HG03097 (cell line): ENCODE results near the gene MRPL19.
"Not testable (repeated sequence)": the region's sequence is repeated elsewhere in the genome, so short reads cannot be mapped to it uniquely, and the experiment has no call there.

ENCODE experiments used
- ATAC-seq: cut with Tn5 transposase; IDR thresholded peaks from one replicate; pipeline ENCODE4 v1.9.1; 2021; ENCODE audit not compliant: unreplicated experiment, low FRiP score

MRPL19 gene

DNA sequence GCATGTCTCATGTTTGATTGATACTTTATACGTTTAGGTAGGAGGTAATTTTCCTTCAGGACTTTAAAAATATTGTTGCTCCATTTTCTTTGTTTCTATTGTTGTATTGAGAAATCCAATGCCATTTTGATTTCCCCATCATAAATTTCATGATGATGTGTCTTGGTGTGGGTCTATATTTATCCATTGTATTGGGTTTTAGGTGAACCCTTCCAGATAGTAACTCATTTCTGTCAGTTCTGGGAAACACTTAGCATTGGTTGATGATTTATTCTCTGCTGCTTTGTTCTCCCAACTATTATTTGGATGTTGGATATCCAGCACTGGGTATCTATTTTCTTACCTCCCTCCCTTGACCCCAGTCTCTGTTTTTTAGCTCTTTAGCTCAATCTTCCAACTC is 10.0 kb downstream of the MRPL19 start:
- no peak for ATAC-seq

DNA sequence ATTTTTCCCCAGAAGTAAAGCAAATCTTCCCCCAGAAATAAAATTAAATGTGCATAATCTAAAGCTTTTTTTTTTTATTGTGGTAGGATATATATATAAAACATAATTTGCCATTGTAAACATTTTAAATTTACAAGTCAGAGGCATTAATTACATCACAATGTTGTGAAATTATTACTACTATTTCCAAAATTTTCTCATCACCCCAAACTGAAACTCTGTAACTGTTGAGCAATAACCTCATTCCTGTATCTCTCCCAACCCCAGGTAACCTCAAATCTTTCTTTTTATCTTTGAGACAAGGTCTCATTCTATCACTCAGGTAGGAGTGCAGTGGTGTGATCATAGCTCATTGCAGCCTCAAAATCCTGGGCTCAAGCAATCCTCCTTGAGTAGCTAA is 11.2 kb downstream of the MRPL19 start:
- no peak for ATAC-seq

DNA sequence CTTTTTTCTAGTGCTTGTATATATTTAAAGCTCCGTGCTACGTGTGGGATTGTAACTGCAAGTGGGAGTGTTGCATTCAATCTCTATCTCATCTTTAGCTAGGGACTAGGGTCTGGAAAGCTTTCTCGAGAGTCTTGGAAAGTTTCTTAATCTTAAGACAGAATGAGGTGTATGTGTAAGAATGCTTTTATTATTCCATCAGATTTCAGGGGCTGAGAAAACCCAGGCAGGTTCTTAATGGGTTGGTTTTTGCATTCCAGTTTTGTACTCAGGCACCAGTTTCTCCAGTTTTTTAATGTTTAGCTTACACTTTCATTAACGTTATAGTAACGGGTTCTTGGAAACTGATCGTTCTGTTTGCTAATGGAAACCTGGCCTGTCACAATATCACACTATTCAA is 20.3 kb downstream of the MRPL19 start:
- ATAC-seq: no peak

GRCh38 chr2:75667884-75668283 is 21.3 kb downstream of the MRPL19 start:
- no peak for ATAC-seq

DNA sequence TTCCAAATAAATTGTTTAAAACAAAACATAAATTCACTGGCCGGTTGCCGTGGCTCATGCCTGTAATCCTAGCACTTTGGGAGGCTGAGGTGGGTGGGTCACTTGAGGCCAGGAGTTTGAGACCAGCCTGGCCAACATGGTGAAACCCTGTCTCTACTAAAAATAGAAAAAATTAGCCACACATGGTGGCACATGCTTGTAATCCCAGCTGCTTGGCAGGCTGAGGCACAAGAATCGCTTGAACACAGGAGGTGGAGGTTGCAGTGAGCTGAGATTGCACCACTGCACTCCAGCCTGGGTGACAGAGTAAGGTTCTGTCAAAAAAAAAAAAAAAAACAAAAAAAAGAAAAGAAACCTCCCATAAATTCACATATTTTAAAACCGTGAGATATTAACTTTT is 28.8 kb downstream of the MRPL19 start:
- not testable (repeated sequence) for ATAC-seq

DNA sequence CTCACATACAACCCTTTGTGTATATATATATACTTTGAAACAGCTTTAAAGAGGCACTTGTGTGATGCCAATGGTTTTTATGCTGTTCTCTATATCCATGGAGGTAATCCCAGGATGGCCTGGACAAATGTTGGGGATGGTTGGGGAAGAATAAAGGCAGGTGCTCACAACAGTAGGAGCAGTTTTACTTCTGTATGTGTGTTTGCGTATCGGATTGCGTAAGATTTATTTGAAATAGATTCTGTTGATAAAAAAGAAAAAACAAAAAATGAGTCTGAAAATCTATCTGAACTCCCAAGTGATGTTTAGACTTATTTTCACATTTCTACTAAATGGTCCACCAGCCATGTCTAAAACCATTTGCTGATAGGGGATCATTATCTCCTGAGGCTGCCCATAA is 29.3 kb downstream of the MRPL19 start:
- ATAC-seq: no peak

DNA sequence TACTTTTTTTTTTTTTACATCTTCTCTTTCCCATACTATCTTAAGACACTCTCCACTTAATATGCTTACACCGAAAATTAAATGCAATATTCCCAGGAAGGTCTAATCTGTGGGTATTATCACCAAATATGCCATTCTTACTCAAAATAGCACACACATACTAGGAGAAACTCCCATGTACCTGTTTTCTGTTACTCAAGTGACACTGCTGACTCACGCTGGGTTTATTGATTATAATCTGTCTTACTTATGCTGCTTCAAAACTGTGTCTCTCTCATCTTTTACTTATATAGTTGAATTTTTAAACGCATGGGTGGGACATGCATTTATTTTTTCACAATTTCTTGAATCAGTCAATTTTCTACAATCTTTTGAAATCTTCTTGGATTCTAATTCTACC is 29.9 kb downstream of the MRPL19 start:
- ATAC-seq: no peak

DNA sequence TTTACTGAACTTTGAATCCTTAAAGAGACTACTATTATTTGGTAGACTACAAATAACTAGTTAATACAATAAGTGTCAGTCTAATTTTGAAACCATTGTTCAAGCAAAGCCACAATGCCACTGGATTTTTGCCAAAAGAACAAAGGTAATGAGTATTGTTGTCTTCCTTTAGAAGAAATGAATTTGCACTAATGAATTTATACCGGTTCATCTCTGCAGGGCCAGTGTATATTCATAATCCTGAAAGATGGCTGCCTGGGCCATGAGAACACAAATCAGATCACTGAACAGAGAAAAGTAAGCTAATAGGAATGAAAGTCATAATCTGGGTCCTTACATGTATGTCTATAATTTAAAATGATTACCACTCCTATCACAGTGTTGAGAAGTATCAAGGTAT is 33.0 kb downstream of the MRPL19 start:
- no peak for ATAC-seq

- no peak for ATAC-seq
These were observed 33.8 kb downstream of the MRPL19 start for GRCh38 chr2:75680402-75680801.

GRCh38 chr2:75683430-75683829 is 36.8 kb downstream of the MRPL19 start:
- ATAC-seq: not testable (repeated sequence)

- no peak for ATAC-seq
These were observed 41.6 kb downstream of the MRPL19 start for GRCh38 chr2:75688196-75688595.

DNA sequence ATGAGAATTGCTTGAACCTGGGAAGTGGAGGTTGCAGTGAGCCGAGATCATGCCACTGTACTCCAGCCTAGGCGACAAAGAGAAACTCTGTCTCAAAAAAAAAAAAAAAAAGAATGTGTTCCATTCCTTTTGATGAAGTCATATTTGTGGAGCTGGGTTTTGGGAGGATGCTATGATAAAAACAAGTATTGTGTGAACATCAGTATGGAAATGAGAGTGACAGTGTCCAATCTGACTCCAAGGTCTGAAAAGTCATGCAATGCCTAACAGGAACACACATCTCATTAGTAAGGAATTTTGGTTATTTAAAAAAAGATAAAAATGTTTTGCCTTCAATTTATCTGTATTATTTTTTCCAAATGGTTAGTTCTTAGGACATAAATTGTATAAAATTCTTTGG is 52.3 kb downstream of the MRPL19 start:
- no peak for ATAC-seq

- no peak for ATAC-seq
These were observed 56.0 kb downstream of the MRPL19 start for GRCh38 chr2:75702593-75702992.

DNA sequence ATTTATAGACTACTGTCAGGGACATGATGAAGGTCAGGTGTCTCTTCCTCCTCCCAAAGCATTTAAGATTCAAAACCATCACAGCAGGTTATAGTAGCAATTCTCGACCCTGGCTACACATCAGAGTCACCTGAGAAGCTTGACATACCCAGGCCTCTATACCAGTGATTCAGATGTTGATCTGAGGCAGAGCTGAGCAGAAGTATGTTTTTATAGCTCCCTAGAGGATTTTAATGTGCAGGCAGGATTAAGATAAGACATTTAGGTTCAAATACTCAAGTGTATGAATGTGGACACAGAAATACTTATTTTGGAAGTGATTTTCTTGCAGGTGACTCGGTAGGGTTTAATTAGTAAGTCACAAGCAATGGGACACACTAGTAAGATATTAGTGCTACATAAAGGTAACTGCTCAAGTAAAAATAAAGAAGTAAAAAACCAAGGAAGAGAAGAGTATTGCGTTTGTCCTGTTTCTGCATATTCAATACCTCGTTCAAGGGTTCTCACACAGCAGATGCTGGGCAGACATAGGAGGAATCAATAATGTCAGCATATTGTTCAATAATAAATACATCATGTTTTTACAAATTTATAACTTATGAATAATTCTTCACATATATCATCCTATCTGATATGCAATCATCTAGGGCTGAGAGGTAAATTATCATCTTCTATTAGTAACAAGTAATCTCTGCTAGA is 57.2 kb downstream of the MRPL19 start:
- no peak for ATAC-seq

GRCh38 chr2:75705921-75706320 is 59.3 kb downstream of the MRPL19 start:
- ATAC-seq: no peak

DNA sequence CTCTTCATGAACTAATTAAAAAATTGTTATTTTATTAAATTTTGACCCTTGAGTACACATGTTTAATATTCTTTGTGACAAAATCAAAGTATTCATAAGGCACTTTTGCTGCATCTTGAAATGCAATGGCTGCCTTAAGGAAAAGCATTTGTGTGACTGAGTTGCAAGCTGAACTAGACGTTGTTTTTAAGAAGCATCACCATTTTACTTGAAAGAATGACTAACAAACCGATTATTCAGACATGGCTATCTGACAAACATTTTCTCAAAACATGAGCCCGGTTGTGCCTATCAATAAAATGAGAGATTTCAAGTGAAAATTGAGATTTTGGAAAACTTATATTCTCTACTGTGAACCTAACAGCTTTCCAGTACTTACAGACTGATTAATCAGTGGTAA is 61.3 kb downstream of the MRPL19 start:
- ATAC-seq: no peak

GRCh38 chr2:75709297-75709696 is 62.7 kb downstream of the MRPL19 start:
- no peak for ATAC-seq

- ATAC-seq: no peak
These were observed 63.6 kb downstream of the MRPL19 start for GRCh38 chr2:75710220-75710576.

- ATAC-seq: peak; percentile 95
These were observed 64.1 kb downstream of the MRPL19 start, which contains the start of gene GCFC2 for GRCh38 chr2:75710577-75711253. GCFC2 (minus strand) TSS chr2:75710915; CDS start chr2:75710855, 60 bp downstream.

- ATAC-seq: not testable (repeated sequence)
These were observed 65.0 kb downstream of the MRPL19 start for GRCh38 chr2:75711590-75711989.

- no peak for ATAC-seq
These were observed 69.8 kb downstream of the MRPL19 start for GRCh38 chr2:75716406-75716805.

DNA sequence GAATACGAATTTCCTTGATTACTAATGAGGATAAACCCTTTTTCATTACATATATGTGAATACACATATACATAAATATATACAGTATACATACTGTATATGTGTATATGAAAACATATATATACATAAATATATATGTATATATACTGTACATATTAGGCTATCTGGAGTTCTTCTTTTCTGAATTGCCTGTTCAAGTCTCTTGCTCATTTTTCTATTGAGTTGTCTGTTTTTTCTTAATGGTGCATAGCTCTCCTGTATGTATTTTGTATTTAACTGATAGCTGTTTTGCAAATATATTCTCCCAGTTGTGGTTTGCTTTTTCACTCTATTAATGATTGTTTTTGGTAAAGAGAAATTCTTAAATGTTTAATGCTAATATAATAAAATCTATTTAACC is 73.0 kb downstream of the MRPL19 start:
- no peak for ATAC-seq
